DOHH2 (cell line): ENCODE data around the gene NAA30.

Source experiments
- H3F3A ChIP-seq: fragments of 200-600 bp; sonication (generic), shearing (Covaris generic); 2 replicates; pipeline ENCODE4 v1.6.0; 2016; ENCODE audit warnings: antibody characterized with exemption, mild to moderate bottlenecking; ENCODE audit not compliant: control insufficient read depth, insufficient read depth
- H3K27ac ChIP-seq: fragments of 200-600 bp; sonication (generic); 2 replicates; pipeline ENCODE4 v1.5.1; 2014; ENCODE audit warnings: low read depth, mild to moderate bottlenecking, low read length, moderate library complexity
- H3K27me3 ChIP-seq: fragments of 200-600 bp; sonication (generic); 2 replicates; pipeline ENCODE4 v1.6.1; 2014; ENCODE audit warnings: mild to moderate bottlenecking, low read length, mixed read lengths; ENCODE audit not compliant: control insufficient read depth
- H3K36me3 ChIP-seq: fragments of 200-600 bp; sonication (generic); 2 replicates; pipeline ENCODE4 v1.6.1; 2014; ENCODE audit warnings: mild to moderate bottlenecking, low read length, moderate library complexity, mixed read lengths; ENCODE audit not compliant: control insufficient read depth
- H3K4me1 ChIP-seq: fragments of 200-600 bp; sonication (generic); 2 replicates; pipeline ENCODE4 v1.6.1; 2014; ENCODE audit warnings: mild to moderate bottlenecking, low read length, mixed read lengths; ENCODE audit not compliant: control insufficient read depth
- H3K4me2 ChIP-seq: fragments of 200-600 bp; sonication (generic); 2 replicates; pipeline ENCODE4 v1.6.0; 2014; ENCODE audit warnings: mild to moderate bottlenecking, low read length, moderate library complexity
- H3K4me3 ChIP-seq: fragments of 200-600 bp; sonication (generic); 2 replicates; pipeline ENCODE4 v1.5.1; 2014; ENCODE audit warnings: mild to moderate bottlenecking, low read length, mixed read lengths
- H3K79me2 ChIP-seq: fragments of 200-600 bp; sonication (generic); 2 replicates; pipeline ENCODE4 v1.6.1; 2014; ENCODE audit warnings: mild to moderate bottlenecking, low read length, mixed read lengths; ENCODE audit not compliant: control insufficient read depth
- H3K9me2 ChIP-seq: fragments of 200-600 bp; sonication (generic); replicated peaks from 2 replicates; pipeline ENCODE4 v1.6.1; 2014; ENCODE audit warnings: mild to moderate bottlenecking, low read length, mixed read lengths; ENCODE audit not compliant: control insufficient read depth
- H3K9me3 ChIP-seq: fragments of 200-600 bp; sonication (generic); 2 replicates; pipeline ENCODE4 v1.6.1; 2014; ENCODE audit warnings: antibody characterized with exemption, low read length, mixed read lengths; ENCODE audit not compliant: control insufficient read depth, insufficient read depth
- H4K20me1 ChIP-seq: fragments of 200-600 bp; sonication (generic); 2 replicates; pipeline ENCODE4 v1.6.0; 2014; ENCODE audit warnings: low read depth, mild to moderate bottlenecking, antibody characterized with exemption, low read length, moderate library complexity; ENCODE audit not compliant: control insufficient read depth, insufficient read depth
- EZH2phosphoT487 ChIP-seq: fragments of 200-600 bp; sonication (generic); IDR thresholded peaks from 2 replicates; pipeline ENCODE4 v1.6.1; 2017; ENCODE audit warnings: borderline replicate concordance, mild to moderate bottlenecking, antibody characterized with exemption, low read length, moderate library complexity, mixed read lengths
- TF ChIP-seq, protein P1 (sequence below): fragments of 200-600 bp; sonication (generic); IDR thresholded peaks from one replicate; pipeline ENCODE4 v1.5.1; 2014; ENCODE audit warnings: antibody characterized with exemption, mild to moderate bottlenecking, low read depth, low read length; ENCODE audit not compliant: poor library complexity, severe bottlenecking

The NAA30 gene

DNA sequence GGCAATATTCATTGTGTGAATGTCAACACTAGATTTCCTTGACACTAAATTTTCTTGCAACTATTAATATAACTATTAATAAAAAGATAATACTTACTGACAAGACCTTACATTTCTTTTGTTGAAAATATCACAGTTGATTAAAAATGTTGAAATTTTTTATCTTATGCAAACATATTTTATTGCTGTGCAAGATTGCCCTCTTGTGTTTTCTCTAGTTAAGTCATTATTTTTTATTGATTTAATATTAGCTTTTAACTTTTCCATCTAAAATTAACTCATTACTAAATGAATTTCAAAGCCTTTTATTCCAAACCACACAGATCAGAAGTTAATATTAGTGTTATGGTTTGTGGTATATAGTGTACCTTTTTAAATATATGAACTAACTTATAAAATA is 11.7 kb upstream of the NAA30 start:
- no peaks in the 10 kb centered on the region for H3K9me3 ChIP-seq
- H3K4me3 ChIP-seq: no peak overlapping the region
- no peaks in the 10 kb centered on the region for H4K20me1 ChIP-seq
- no peaks in the 10 kb centered on the region for H3K9me2 ChIP-seq
- H3K27me3 ChIP-seq: peaks cover 3% of the 10 kb centered on the region; the same call in 1 of the 2 replicates
- no peaks in the 10 kb centered on the region for H3K4me1 ChIP-seq
- H3F3A ChIP-seq: no peaks in the 10 kb centered on the region
- H3K79me2 ChIP-seq: no peaks in the 10 kb centered on the region
- H3K36me3 ChIP-seq: no peaks in the 10 kb centered on the region
- no peak overlapping the region for H3K27ac ChIP-seq
- H3K4me2 ChIP-seq: no peak overlapping the region
- no peak for TF ChIP-seq EZH2phosphoT487
- TF ChIP-seq, protein P1, sequence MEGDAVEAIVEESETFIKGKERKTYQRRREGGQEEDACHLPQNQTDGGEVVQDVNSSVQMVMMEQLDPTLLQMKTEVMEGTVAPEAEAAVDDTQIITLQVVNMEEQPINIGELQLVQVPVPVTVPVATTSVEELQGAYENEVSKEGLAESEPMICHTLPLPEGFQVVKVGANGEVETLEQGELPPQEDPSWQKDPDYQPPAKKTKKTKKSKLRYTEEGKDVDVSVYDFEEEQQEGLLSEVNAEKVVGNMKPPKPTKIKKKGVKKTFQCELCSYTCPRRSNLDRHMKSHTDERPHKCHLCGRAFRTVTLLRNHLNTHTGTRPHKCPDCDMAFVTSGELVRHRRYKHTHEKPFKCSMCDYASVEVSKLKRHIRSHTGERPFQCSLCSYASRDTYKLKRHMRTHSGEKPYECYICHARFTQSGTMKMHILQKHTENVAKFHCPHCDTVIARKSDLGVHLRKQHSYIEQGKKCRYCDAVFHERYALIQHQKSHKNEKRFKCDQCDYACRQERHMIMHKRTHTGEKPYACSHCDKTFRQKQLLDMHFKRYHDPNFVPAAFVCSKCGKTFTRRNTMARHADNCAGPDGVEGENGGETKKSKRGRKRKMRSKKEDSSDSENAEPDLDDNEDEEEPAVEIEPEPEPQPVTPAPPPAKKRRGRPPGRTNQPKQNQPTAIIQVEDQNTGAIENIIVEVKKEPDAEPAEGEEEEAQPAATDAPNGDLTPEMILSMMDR: no peak

DNA sequence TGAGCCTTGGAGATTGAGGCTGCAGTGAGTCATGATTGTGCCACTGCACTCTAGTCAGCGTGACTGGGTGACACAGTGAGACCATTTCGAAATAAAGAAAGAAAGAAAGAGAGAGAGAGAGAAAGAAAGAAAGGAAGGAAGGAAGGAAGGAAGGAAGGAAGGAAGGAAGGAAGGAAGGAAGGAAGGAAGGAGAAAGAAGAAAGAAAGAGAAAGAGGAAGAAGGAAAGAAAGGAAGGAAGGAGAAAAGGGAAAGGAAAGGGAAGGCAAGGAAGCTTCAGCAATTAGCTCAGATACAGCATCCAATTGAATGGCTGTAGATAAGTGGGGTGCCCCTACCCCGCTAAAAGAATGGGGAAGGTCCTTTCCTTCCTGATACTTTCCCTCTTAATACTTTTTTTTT is 9.5 kb upstream of the NAA30 start:
- no peak for TF ChIP-seq EZH2phosphoT487
- TF ChIP-seq, protein P1: no peak
- no peaks in the 10 kb centered on the region for H4K20me1 ChIP-seq
- no peak overlapping the region for H3K4me2 ChIP-seq
- H3F3A ChIP-seq: no peaks in the 10 kb centered on the region
- H3K27ac ChIP-seq: no peak overlapping the region
- H3K9me2 ChIP-seq: no peaks in the 10 kb centered on the region
- no peak overlapping the region for H3K4me3 ChIP-seq
- no peaks in the 10 kb centered on the region for H3K79me2 ChIP-seq
- H3K9me3 ChIP-seq: no peaks in the 10 kb centered on the region
- H3K4me1 ChIP-seq: no peaks in the 10 kb centered on the region
- no peaks in the 10 kb centered on the region for H3K27me3 ChIP-seq
- H3K36me3 ChIP-seq: no peaks in the 10 kb centered on the region

DNA sequence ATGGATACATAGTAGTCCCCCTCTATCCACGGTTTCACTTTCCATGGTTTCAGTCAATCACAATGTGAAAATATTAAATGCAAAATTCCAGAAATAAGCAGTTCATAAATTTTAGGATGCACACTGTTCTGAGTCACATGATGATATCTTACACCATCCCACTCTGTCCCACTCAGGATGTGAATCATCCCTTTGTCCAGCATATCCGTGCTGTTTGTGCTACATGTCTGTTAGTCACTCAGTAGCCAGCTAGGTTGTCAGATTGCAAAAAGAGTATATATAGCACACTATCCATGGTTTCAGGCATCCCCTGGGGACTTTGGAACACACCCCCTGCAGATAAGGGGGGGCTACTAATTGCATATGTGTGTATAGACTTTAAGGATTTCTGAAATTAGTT is 8.1 kb upstream of the NAA30 start:
- no peak for TF ChIP-seq EZH2phosphoT487
- TF ChIP-seq, protein P1: no peak
- Histone ChIP-seq H3F3A (no peaks in the 10 kb centered on the region), H3K4me3 (no peak overlapping the region), H3K9me2 (no peaks in the 10 kb centered on the region), H3K36me3 (no peaks in the 10 kb centered on the region), H3K4me2 (no peak overlapping the region), H3K4me1 (no peaks in the 10 kb centered on the region), H4K20me1 (no peaks in the 10 kb centered on the region), H3K9me3 (no peaks in the 10 kb centered on the region), H3K79me2 (no peaks in the 10 kb centered on the region), H3K27ac (no peak overlapping the region), H3K27me3 (no peaks in the 10 kb centered on the region)
